BLaER1 (cell line): ENCODE measurements around the gene OR10A4.
"Not testable (repeated sequence)": the region's sequence is repeated elsewhere in the genome, so short reads cannot be mapped to it uniquely, and the experiment has no call there.

Experiments
- H3K27ac ChIP-seq: shearing (Covaris generic); formaldehyde crosslinking; 2 replicates; pipeline ENCODE4 v1.8.1; 2022
- H3K27me3 ChIP-seq: shearing (Covaris generic); formaldehyde crosslinking; 2 replicates; pipeline ENCODE4 v1.8.1; 2022
- H3K36me3 ChIP-seq: shearing (Covaris generic); formaldehyde crosslinking; 2 replicates; pipeline ENCODE4 v1.8.1; 2022
- H3K4me1 ChIP-seq: shearing (Covaris generic); formaldehyde crosslinking; 2 replicates; pipeline ENCODE4 v1.8.1; 2022
- H3K4me2 ChIP-seq: shearing (Covaris generic); formaldehyde crosslinking; 2 replicates; pipeline ENCODE4 v1.8.1; 2022
- H3K4me3 ChIP-seq: shearing (Covaris generic); formaldehyde crosslinking; 2 replicates; pipeline ENCODE4 v1.8.1; 2022
- H3K9ac ChIP-seq: shearing (Covaris generic); formaldehyde crosslinking; 2 replicates; pipeline ENCODE4 v1.8.1; 2022
- H3K9me3 ChIP-seq: shearing (Covaris generic); formaldehyde crosslinking; 2 replicates; pipeline ENCODE4 v1.8.1; 2022
- H4K20me1 ChIP-seq: shearing (Covaris generic); formaldehyde crosslinking; 2 replicates; pipeline ENCODE4 v1.8.1; 2022
- Cebpa-rat ChIP-seq: shearing (Covaris generic); IDR thresholded peaks from 2 replicates; pipeline ENCODE4 v1.8.1; 2022

OR10A4 gene

GRCh38 chr11:6894097-6894496 lies 17.7 kb downstream of the OR10A4 start:
- Histone ChIP-seq H3K9me3 (no peaks in the 10 kb centered on the region), H4K20me1 (no peaks in the 10 kb centered on the region), H3K36me3 (no peaks in the 10 kb centered on the region), H3K27ac (no peak overlapping the region), H3K4me3 (no peak overlapping the region), H3K9ac (no peak overlapping the region), H3K4me2 (no peak overlapping the region), H3K4me1 (no peaks in the 10 kb centered on the region), H3K27me3 (no peaks in the 10 kb centered on the region)
- no peak for TF ChIP-seq Cebpa-rat

GRCh38 chr11:6895010-6895409 lies 18.6 kb downstream of the OR10A4 start:
- Histone ChIP-seq H3K27me3 (no peaks in the 10 kb centered on the region), H3K27ac (no peak overlapping the region), H3K36me3 (no peaks in the 10 kb centered on the region), H3K9ac (no peak overlapping the region), H4K20me1 (no peaks in the 10 kb centered on the region), H3K4me2 (no peak overlapping the region), H3K4me1 (no peaks in the 10 kb centered on the region), H3K9me3 (no peaks in the 10 kb centered on the region), H3K4me3 (no peak overlapping the region)
- no peak for TF ChIP-seq Cebpa-rat

GRCh38 chr11:6898911-6899310 lies 22.5 kb downstream of the OR10A4 start:
- no peak overlapping the region for H3K9ac ChIP-seq
- no peak overlapping the region for H3K4me3 ChIP-seq
- no peak for TF ChIP-seq Cebpa-rat
- no peaks in the 10 kb centered on the region for H3K27me3 ChIP-seq
- H3K4me2 ChIP-seq, result no peak overlapping the region
- no peaks in the 10 kb centered on the region for H3K4me1 ChIP-seq
- no peaks in the 10 kb centered on the region for H3K36me3 ChIP-seq
- H3K9me3 ChIP-seq, result no peaks in the 10 kb centered on the region
- H3K27ac ChIP-seq, result no peak overlapping the region
- no peaks in the 10 kb centered on the region for H4K20me1 ChIP-seq

- Histone ChIP-seq H3K27me3 (no peaks in the 10 kb centered on the region), H3K36me3 (no peaks in the 10 kb centered on the region), H3K4me1 (no peaks in the 10 kb centered on the region), H4K20me1 (no peaks in the 10 kb centered on the region), H3K9ac (no peak overlapping the region), H3K4me3 (no peak overlapping the region), H3K9me3 (peaks cover 8% of the 10 kb centered on the region; the same call in 1 of the 2 replicates), H3K4me2 (no peak overlapping the region), H3K27ac (no peak overlapping the region)
- TF ChIP-seq Cebpa-rat, result no peak
Observed at GRCh38 chr11:6900327-6900999, 24.0 kb downstream of the OR10A4 start.

- not testable (repeated sequence) for H3K36me3 ChIP-seq, H3K4me2 ChIP-seq, H3K4me3 ChIP-seq, H4K20me1 ChIP-seq, H3K9me3 ChIP-seq, H3K27ac ChIP-seq, H3K27me3 ChIP-seq, H3K4me1 ChIP-seq, H3K9ac ChIP-seq
Observed at GRCh38 chr11:6904804-6905203, 28.4 kb downstream of the OR10A4 start.

GRCh38 chr11:6911378-6911777 lies 35.0 kb downstream of the OR10A4 start:
- TF ChIP-seq Cebpa-rat, result no peak
- Histone ChIP-seq H3K4me3 (no peak overlapping the region), H3K9ac (no peak overlapping the region), H3K9me3 (no peaks in the 10 kb centered on the region), H3K27ac (no peak overlapping the region), H3K4me1 (no peaks in the 10 kb centered on the region), H3K27me3 (no peaks in the 10 kb centered on the region), H4K20me1 (no peaks in the 10 kb centered on the region), H3K36me3 (no peaks in the 10 kb centered on the region), H3K4me2 (no peak overlapping the region)

- H3K4me2 ChIP-seq, result no peak overlapping the region
- no peaks in the 10 kb centered on the region for H3K9me3 ChIP-seq
- no peak overlapping the region for H3K27ac ChIP-seq
- no peaks in the 10 kb centered on the region for H4K20me1 ChIP-seq
- no peaks in the 10 kb centered on the region for H3K36me3 ChIP-seq
- H3K4me3 ChIP-seq, result no peak overlapping the region
- no peaks in the 10 kb centered on the region for H3K27me3 ChIP-seq
- H3K9ac ChIP-seq, result no peak overlapping the region
- H3K4me1 ChIP-seq, result no peaks in the 10 kb centered on the region
- no peak for TF ChIP-seq Cebpa-rat
Observed at GRCh38 chr11:6911948-6912347, 35.5 kb downstream of the OR10A4 start.

GRCh38 chr11:6919698-6920097 lies 43.3 kb downstream of the OR10A4 start:
- Histone ChIP-seq H3K36me3 (no peaks in the 10 kb centered on the region), H3K4me3 (no peak overlapping the region), H3K27me3 (no peaks in the 10 kb centered on the region), H3K9ac (no peak overlapping the region), H3K27ac (no peak overlapping the region), H4K20me1 (no peaks in the 10 kb centered on the region), H3K9me3 (no peaks in the 10 kb centered on the region), H3K4me2 (no peak overlapping the region), H3K4me1 (no peaks in the 10 kb centered on the region)
- TF ChIP-seq Cebpa-rat, result no peak

GRCh38 chr11:6920702-6921101 lies 44.3 kb downstream of the OR10A4 start, which contains the start of gene OR2D3:
OR2D3 (plus strand) TSS chr11:6921002; CDS start chr11:6921002, 0 bp downstream.
- Histone ChIP-seq H3K27me3 (no peaks in the 10 kb centered on the region), H3K36me3 (no peaks in the 10 kb centered on the region), H3K4me1 (no peaks in the 10 kb centered on the region), H3K9me3 (no peaks in the 10 kb centered on the region), H3K9ac (no peak within 1 kb of the TSS), H4K20me1 (no peaks in the 10 kb centered on the region), H3K4me2 (no peak within 1 kb of the TSS), H3K4me3 (no peak within 1 kb of the TSS), H3K27ac (no peak within 1 kb of the TSS)
- no peak for TF ChIP-seq Cebpa-rat

GRCh38 chr11:6925007-6925577 lies 48.7 kb downstream of the OR10A4 start:
- Histone ChIP-seq H3K27me3 (no peaks in the 10 kb centered on the region), H4K20me1 (no peaks in the 10 kb centered on the region), H3K36me3 (no peaks in the 10 kb centered on the region), H3K4me1 (0 out of 2 replicates have a peak, but pooled peaks cover 3% of the 10 kb centered on the region), H3K27ac (no peak overlapping the region), H3K9ac (no peak overlapping the region), H3K4me2 (no peak overlapping the region), H3K4me3 (no peak overlapping the region), H3K9me3 (peaks cover 6% of the 10 kb centered on the region)
- no peak for TF ChIP-seq Cebpa-rat
